MCF 10A (cell line): ENCODE data around the gene NPDC1. TPM values are rescaled to one million over a fixed set of nuclear protein-coding genes. Genes with fewer than 3 reads are reported as not detected.

ENCODE experiments used
- BruUV-seq: library from RNA; stranded (reverse); fragments of 400-500 nt; replicated peaks from 2 replicates; lab custom pipeline; 2021; lab: Mats Ljungman, UMichigan
- CTCF ChIA-PET: fragments of 300-600 bp; sonication (Branson Sonifier 250); formaldehyde crosslinking; extraction: SDS; loops from one replicate; lab custom pipeline; 2021; ENCODE audit warnings: antibody characterized with exemption, inconsistent platforms; lab: Yijun Ruan, JAX
- POLR2A ChIA-PET: fragments of 300-600, 350-650 bp; sonication (Branson Sonifier 250); formaldehyde crosslinking; extraction: SDS; loops from one replicate; lab custom pipeline; 2020; ENCODE audit warnings: antibody characterized with exemption, inconsistent platforms; lab: Yijun Ruan, JAX
- DNase-seq: peaks from one replicate; pipeline ENCODE4 v3.0.0-alpha.2; 2018; ENCODE audit not compliant: unreplicated experiment
- H3K27ac Mint-ChIP-seq: one replicate; pipeline ENCODE4 v1.8.0; 2022; ENCODE audit warnings: mild to moderate bottlenecking, low read depth, mixed read lengths; ENCODE audit not compliant: unreplicated experiment
- H3K27me3 Mint-ChIP-seq: one replicate; pipeline ENCODE4 v1.8.0; 2022; ENCODE audit warnings: mixed read lengths; ENCODE audit not compliant: insufficient read depth, unreplicated experiment
- H3K36me3 Mint-ChIP-seq: one replicate; pipeline ENCODE4 v1.8.0; 2022; ENCODE audit warnings: mild to moderate bottlenecking, moderate library complexity, mixed read lengths; ENCODE audit not compliant: insufficient read depth, unreplicated experiment
- H3K4me1 Mint-ChIP-seq: one replicate; pipeline ENCODE4 v1.8.0; 2022; ENCODE audit warnings: mixed read lengths; ENCODE audit not compliant: insufficient read depth, unreplicated experiment
- H3K4me3 Mint-ChIP-seq: one replicate; pipeline ENCODE4 v1.8.0; 2022; ENCODE audit warnings: mild to moderate bottlenecking, moderate library complexity, mixed read lengths; ENCODE audit not compliant: unreplicated experiment
- H3K9me3 Mint-ChIP-seq: one replicate; pipeline ENCODE4 v1.8.0; 2022; ENCODE audit warnings: mixed read lengths; ENCODE audit not compliant: unreplicated experiment
- intact Hi-C: fragments of 100-400 bp; cut with micrococcal nuclease; formaldehyde crosslinking; loops from 2 replicates; pipeline ENCODE4 v1.14.1; 2022
- total RNA-seq: library from RNA; stranded (reverse); gene quantifications from 2 replicates; pipeline ENCODE4 v1.2.3, GENCODE V29; 2022
- TF ChIP-seq, protein P1 (sequence below): fragments of 200-600 bp; IDR thresholded peaks from one replicate; pipeline ENCODE4 v1.8.0; 2022; ENCODE audit warnings: antibody characterized with exemption, mild to moderate bottlenecking; ENCODE audit not compliant: unreplicated experiment

The NPDC1 gene
- total RNA-seq, 1 experiment from 2014 or later = 161 TPM

DNA sequence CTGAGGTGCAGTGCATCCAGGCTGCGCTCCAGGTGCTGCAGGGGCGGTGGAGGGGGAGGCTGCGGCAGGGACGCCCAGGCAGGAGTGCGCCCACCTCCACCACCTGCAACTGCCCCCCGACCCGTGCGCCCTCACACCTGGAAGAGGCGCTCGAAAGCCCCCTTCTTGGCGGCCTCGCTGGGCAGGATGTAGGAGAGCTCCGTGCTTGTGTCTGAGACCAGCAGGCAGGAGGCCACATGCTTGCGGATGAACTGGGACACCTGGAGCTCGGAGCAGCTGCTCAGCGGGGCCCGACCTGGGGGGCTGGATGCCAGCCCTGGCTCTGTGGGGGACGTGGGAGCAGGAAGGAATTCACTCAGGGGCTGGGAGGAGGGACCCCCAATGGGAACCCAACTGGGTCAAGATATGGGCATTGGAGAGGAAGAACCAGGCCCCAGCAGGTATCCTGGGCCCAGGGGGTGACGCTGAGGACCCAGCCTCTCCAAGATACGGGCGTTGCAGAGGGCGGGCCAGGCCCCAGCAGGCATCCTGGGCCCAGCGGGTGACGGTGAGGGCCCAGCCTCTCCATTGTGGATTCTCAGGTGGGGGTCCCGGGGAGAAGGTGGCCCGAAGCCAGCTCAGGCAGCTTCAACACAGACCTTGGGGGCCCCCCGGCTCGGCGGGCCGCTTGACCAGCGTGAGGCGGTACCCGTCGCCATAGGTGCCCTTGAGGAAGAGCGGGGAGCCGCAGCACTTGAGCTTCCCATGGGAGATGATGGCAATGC lies 31.0 kb downstream of the NPDC1 start:
- Mint-ChIP-seq H3K4me1 (no peaks in the 10 kb centered on the region), H3K36me3 (peaks cover 23% of the 10 kb centered on the region), H3K27ac (no peak overlapping the region), H3K27me3 (no peaks in the 10 kb centered on the region), H3K4me3 (no peak overlapping the region), H3K9me3 (no peaks in the 10 kb centered on the region)
- no TSS peak for BruUV-seq
- DNase-seq = no peak
- ChIA-PET POLR2A (no interaction called here), CTCF (interaction anchor here (0.5 to 1.8 kb wide), 2 partner anchors 15 to 24 kb away, joined by 4 to 6 read pairs; no protein-coding TSS in a partner anchor)
- TF ChIP-seq, protein P1, sequence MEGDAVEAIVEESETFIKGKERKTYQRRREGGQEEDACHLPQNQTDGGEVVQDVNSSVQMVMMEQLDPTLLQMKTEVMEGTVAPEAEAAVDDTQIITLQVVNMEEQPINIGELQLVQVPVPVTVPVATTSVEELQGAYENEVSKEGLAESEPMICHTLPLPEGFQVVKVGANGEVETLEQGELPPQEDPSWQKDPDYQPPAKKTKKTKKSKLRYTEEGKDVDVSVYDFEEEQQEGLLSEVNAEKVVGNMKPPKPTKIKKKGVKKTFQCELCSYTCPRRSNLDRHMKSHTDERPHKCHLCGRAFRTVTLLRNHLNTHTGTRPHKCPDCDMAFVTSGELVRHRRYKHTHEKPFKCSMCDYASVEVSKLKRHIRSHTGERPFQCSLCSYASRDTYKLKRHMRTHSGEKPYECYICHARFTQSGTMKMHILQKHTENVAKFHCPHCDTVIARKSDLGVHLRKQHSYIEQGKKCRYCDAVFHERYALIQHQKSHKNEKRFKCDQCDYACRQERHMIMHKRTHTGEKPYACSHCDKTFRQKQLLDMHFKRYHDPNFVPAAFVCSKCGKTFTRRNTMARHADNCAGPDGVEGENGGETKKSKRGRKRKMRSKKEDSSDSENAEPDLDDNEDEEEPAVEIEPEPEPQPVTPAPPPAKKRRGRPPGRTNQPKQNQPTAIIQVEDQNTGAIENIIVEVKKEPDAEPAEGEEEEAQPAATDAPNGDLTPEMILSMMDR = no peak
- intact Hi-C loops = no loop called here

DNA sequence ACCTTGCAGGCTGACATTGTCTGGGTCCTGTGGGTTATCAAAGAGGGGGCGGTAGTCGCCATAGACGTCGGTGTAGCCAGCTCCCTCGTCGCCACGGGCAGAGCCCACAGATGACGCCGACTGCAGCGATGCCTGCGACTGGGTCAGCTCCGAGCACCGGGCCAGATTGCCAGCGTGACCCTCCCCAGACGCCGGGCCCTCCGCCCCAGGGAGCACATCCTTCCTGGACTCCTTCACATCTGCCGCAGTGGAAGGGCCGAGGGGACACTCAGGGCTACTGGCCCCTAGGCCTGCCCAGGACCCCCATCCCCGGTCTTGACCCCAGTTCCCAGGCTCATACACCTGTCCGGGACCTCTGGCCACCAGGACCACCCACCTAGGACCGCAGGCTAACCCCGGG lies 31.8 kb downstream of the NPDC1 start:
- no peak for DNase-seq
- no peaks in the 10 kb centered on the region for H3K27me3 Mint-ChIP-seq
- ChIA-PET CTCF (interaction anchor here (1.8 kb wide), 1 partner anchor 16 kb away, joined by 6 read pairs; no protein-coding TSS in a partner anchor), POLR2A (no interaction called here)
- no peaks in the 10 kb centered on the region for H3K4me1 Mint-ChIP-seq
- TF ChIP-seq, protein P1 = no peak
- no peaks in the 10 kb centered on the region for H3K9me3 Mint-ChIP-seq
- H3K4me3 Mint-ChIP-seq = no peak overlapping the region
- BruUV-seq = no TSS peak
- peaks cover 23% of the 10 kb centered on the region for H3K36me3 Mint-ChIP-seq
- intact Hi-C loops = no loop called here
- H3K27ac Mint-ChIP-seq = no peak overlapping the region

DNA sequence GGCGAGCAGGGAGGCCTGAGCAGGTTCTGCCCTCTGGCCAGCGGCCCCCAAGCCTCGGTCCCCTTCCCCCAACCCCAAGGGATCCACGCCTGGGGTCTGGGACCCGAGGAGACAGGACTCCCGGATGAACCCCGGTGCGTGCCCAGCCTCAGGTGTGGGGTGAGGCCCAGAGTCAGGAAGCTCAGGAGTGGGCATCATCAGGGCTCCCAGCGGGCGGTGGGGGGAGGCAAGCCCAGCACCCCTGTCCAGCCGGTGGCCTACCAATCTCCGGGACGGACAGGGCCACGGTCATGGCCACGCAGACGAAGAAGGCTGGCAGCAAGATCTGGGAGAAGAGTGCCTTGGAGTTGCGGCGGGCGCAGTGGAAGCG lies 32.4 kb downstream of the NPDC1 start:
- Mint-ChIP-seq H3K36me3 (peaks cover 23% of the 10 kb centered on the region), H3K27me3 (no peaks in the 10 kb centered on the region), H3K4me1 (no peaks in the 10 kb centered on the region), H3K27ac (no peak overlapping the region), H3K4me3 (no peak overlapping the region), H3K9me3 (no peaks in the 10 kb centered on the region)
- TF ChIP-seq, protein P1 = no peak
- ChIA-PET POLR2A (no interaction called here), CTCF (no interaction called here)
- intact Hi-C loops = no loop called here
- BruUV-seq = no TSS peak
- no peak for DNase-seq

DNA sequence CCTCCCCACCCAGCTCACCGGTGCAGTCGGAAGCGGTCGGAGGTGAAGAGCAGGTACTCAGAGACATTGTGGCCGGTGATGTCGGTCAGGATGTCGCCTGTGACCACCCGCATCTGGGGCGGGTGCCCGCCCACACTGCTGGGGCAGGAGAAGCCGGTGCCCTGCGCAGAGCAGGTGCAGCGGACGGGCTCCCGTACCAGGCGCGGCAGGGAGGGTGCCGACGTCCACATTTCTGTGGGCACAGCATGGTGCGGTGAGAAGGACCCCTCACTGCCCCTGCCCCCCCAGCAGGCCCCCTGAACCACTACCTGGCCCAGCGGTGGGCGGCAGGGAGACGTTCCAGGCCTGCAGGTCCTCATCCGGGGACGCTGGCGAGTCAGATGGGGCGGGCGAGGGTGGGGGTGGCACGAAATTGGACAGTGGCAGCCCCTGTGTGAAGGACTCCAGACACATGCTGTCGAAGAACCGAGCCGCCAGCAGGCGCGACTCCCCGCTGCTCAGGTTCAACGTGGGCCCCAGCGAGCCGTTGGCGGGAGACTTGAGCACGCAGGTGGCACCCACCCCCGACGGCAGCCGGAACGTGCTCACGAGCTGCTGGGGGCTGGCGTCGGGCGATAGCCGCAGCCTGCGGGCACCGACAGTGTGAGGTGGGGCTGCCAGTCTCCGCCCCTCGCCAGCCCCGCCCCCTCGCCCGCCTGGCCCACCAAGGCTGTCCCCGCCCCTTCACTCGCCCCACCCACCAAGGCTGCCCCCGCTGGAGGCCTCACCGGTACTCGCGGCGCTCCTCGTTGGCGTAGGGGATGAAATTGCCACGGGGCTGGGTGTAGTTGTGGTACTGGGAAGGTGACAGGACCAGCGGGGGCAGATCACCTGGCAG lies 33.0 kb downstream of the NPDC1 start:
- no peak for DNase-seq
- Mint-ChIP-seq H3K9me3 (no peaks in the 10 kb centered on the region), H3K4me1 (no peaks in the 10 kb centered on the region), H3K4me3 (no peak overlapping the region), H3K36me3 (peaks cover 23% of the 10 kb centered on the region), H3K27me3 (no peaks in the 10 kb centered on the region), H3K27ac (no peak overlapping the region)
- POLR2A ChIA-PET = no interaction called here
- intact Hi-C loops = no loop called here
- CTCF ChIA-PET = no interaction called here
- no TSS peak for BruUV-seq
- TF ChIP-seq, protein P1 = no peak
